Measurements from ENCODE around the gene PRKN. TPM values are rescaled to one million over a fixed set of nuclear protein-coding genes. Genes with fewer than 3 reads are reported as not detected.
A peak's percentile ranks its signal among the peaks of the same experiment; 100 is the strongest.

The PRKN gene
- total and polyA plus RNA-seq, 9 of the 15 experiments (the other 6 are each of a cell fraction or from before 2014, with no cell fraction given), result 0.03 to 0.96 (median 0.15) TPM; not detected in 2

DNA sequence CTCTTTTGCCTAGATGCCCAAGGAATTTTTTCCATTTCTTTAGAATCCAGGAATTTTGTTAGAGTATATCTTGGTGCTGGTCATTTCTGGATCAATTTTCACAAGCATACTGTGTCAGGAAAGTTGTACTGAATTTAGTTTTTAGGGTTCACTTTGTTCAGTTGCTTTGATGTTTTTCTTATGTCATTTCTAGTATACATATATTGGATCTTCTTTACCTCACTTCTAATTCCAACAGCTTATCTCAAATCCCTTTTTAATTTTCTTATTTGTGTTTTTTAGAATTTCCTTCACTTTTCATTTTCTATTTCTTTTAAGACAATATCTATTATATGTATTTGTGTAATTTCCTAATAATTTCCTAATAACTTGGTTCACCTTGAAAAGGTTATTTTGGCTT is 1172.7 kb downstream of the PRKN start:
- no peaks in the 10 kb centered on the region for H3K79me2 ChIP-seq (ENCODE audit: control insufficient read depth, insufficient read depth, low read length)
- no peak for ATAC-seq
- no TSS peak for BruUV-seq (replicated peaks)

DNA sequence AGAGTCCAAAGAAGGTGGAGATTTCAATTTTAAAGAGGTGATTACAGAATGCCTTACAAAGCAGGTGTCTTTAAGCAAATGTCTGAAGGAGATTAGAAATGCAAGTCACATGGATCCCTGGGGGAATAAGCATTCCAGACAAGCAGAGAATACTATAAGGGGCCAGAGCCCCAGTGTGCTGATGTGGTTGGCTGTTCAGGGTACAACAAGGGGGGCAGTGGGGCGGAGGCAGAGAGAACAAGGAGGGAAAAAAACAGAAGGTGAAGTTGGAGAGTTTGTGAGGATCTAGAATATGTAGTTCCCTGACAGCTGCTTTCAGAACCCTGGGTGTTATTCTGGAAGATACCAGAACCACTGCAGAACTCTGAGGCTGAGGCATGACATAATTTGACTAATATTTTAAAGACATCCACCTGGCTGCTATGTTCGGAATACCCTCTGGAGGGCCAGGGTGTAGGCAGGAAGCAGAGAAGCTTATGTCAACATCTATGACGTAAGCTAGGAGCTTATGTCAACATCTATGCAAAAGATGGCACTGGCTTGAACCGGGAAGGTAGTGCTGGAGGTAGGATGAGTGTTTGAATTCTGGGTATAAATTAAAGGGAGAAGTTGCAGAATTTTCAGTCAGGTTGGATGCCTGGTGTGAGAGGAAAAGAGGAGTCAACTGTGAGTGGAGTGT is 1177.5 kb downstream of the PRKN start:
- peak; percentile 94 for ATAC-seq
- in situ Hi-C loops (cut with MboI), result no loop called here
- POLR2A ChIA-PET, result no interaction called here
- peak; percentile 89 for TF ChIP-seq ATF7 (IDR thresholded peaks at IDR 0.05)
- TF ChIP-seq, protein P1, sequence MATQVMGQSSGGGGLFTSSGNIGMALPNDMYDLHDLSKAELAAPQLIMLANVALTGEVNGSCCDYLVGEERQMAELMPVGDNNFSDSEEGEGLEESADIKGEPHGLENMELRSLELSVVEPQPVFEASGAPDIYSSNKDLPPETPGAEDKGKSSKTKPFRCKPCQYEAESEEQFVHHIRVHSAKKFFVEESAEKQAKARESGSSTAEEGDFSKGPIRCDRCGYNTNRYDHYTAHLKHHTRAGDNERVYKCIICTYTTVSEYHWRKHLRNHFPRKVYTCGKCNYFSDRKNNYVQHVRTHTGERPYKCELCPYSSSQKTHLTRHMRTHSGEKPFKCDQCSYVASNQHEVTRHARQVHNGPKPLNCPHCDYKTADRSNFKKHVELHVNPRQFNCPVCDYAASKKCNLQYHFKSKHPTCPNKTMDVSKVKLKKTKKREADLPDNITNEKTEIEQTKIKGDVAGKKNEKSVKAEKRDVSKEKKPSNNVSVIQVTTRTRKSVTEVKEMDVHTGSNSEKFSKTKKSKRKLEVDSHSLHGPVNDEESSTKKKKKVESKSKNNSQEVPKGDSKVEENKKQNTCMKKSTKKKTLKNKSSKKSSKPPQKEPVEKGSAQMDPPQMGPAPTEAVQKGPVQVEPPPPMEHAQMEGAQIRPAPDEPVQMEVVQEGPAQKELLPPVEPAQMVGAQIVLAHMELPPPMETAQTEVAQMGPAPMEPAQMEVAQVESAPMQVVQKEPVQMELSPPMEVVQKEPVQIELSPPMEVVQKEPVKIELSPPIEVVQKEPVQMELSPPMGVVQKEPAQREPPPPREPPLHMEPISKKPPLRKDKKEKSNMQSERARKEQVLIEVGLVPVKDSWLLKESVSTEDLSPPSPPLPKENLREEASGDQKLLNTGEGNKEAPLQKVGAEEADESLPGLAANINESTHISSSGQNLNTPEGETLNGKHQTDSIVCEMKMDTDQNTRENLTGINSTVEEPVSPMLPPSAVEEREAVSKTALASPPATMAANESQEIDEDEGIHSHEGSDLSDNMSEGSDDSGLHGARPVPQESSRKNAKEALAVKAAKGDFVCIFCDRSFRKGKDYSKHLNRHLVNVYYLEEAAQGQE (IDR thresholded peaks at IDR 0.05; ENCODE audit: borderline replicate concordance), result no peak
- TF ChIP-seq, protein P1 (CRISPR knock-in tag; IDR thresholded peaks at IDR 0.05; ENCODE audit: low read depth), result no peak
- TF ChIP-seq ZEB2 (IDR thresholded peaks at IDR 0.05), result no peak
- no peak for TF ChIP-seq CSDE1 (IDR thresholded peaks at IDR 0.05)
- no peak for TF ChIP-seq POLR3G (IDR thresholded peaks at IDR 0.05; ENCODE audit: extremely low read depth, insufficient read length, insufficient replicate concordance)

More for the DNA sequence above, 1172.7 kb downstream of the PRKN start:
- ChIA-PET POLR2A (no interaction called here), CTCF (ENCODE audit: low intra/inter-chr PET ratio) (no interaction called here)
- no peak overlapping the region for H3K27ac ChIP-seq (ENCODE audit: extremely low read depth, low read depth, low read length)
- no peak for TF ChIP-seq TEAD2 (tag; IDR thresholded peaks at IDR 0.05)
- TF ChIP-seq TRIM28 (IDR thresholded peaks at IDR 0.05), result peak; percentile 22; the same call in 1 of the 2 replicates
- no peak for TF ChIP-seq HMGN3 (IDR thresholded peaks at IDR 0.05; ENCODE audit: borderline replicate concordance, extremely low read depth, insufficient read length, low read depth, low read length)
- no peak for TF ChIP-seq MCM3 (IDR thresholded peaks at IDR 0.05)
- in situ Hi-C loops (cut with MboI), result no loop called here
- peaks cover 0 to 4% of the 10 kb centered on the region in 2 experiments; a peak in 2 of 5 replicates for H3K27me3 ChIP-seq (ENCODE audit: control insufficient read depth in 2 of 2, insufficient read depth in 2 of 2, low read length in 2 of 2)
- no peaks in the 10 kb centered on the region for H3K4me1 ChIP-seq (replicated peaks in 1 of 2; ENCODE audit: control insufficient read depth in 2 of 2, insufficient read depth in 2 of 2, low read length in 2 of 2)
- no peak overlapping the region for H3K4me2 ChIP-seq (ENCODE audit: insufficient read depth, low read length)
- H3K36me3 ChIP-seq (ENCODE audit: control insufficient read depth, insufficient read depth, low read length), result no peaks in the 10 kb centered on the region
- intact Hi-C loops (cut with micrococcal nuclease), result no loop called here
- FAIRE-seq (no peak), DNase-seq (ENCODE audit: extremely low read depth in 1 of 4, low spot score in 3 of 4) (no peak)
- no peaks in the 10 kb centered on the region for H4K20me1 ChIP-seq (replicated peaks; ENCODE audit: control insufficient read depth, insufficient read depth, low read length)
- no peak overlapping the region for H3K9ac ChIP-seq (ENCODE audit: insufficient read depth in 1 of 2, low read depth in 2 of 2, low read length in 2 of 2)
- H3K9me3 ChIP-seq (replicated peaks; ENCODE audit: control insufficient read depth, insufficient read depth, low read depth, low read length), result no peaks in the 10 kb centered on the region
- no peak overlapping the region for H2AFZ ChIP-seq (ENCODE audit: low read depth, low read length)
- H3K4me3 ChIP-seq, result no peak overlapping the region
- H3K9me1 ChIP-seq (ENCODE audit: control insufficient read depth, insufficient read depth, low read length), result no peaks in the 10 kb centered on the region

More for the DNA sequence above, 1177.5 kb downstream of the PRKN start:
- Histone ChIP-seq H3K4me2 (ENCODE audit: insufficient read depth, low read length) (no peak overlapping the region), H3K27ac (ENCODE audit: extremely low read depth, low read depth, low read length) (no peak overlapping the region), H3K27me3 (ENCODE audit: control insufficient read depth in 2 of 2, insufficient read depth in 2 of 2, low read length in 2 of 2) (peaks cover 0 to 4% of the 10 kb centered on the region in 2 experiments; a peak in 2 of 5 replicates), H3K4me1 (replicated peaks in 1 of 2; ENCODE audit: control insufficient read depth in 2 of 2, insufficient read depth in 2 of 2, low read length in 2 of 2) (no peaks in the 10 kb centered on the region), H3K4me3 (no peak overlapping the region), H3K9me3 (replicated peaks; ENCODE audit: control insufficient read depth, insufficient read depth, low read depth, low read length) (no peaks in the 10 kb centered on the region), H3K36me3 (ENCODE audit: control insufficient read depth, insufficient read depth, low read length) (no peaks in the 10 kb centered on the region), H3K9ac (ENCODE audit: insufficient read depth in 1 of 2, low read depth in 2 of 2, low read length in 2 of 2) (no peak overlapping the region), H3K79me2 (ENCODE audit: control insufficient read depth, insufficient read depth, low read length) (no peaks in the 10 kb centered on the region), H3K9me1 (ENCODE audit: control insufficient read depth, insufficient read depth, low read length) (no peaks in the 10 kb centered on the region), H2AFZ (ENCODE audit: low read depth, low read length) (no peak overlapping the region), H4K20me1 (replicated peaks; ENCODE audit: control insufficient read depth, insufficient read depth, low read length) (no peaks in the 10 kb centered on the region)
- 1% methylated on average over 4 of the region's 4 CpGs for WGBS (ENCODE audit: insufficient coverage, low coverage, missing lambda C conversion rate)
- FAIRE-seq (no peak), DNase-seq (ENCODE audit: extremely low read depth in 1 of 4, low spot score in 3 of 4) (peak; percentile 15 to 31 (median 18))
- BruUV-seq (replicated peaks), result no TSS peak
- CTCF ChIA-PET (ENCODE audit: low intra/inter-chr PET ratio), result no interaction called here
- intact Hi-C loops (cut with micrococcal nuclease), result no loop called here
